Stomach (tissue), 9 donors: Measurements from ENCODE around the gene LTBP3. TPM values are rescaled to one million over a fixed set of nuclear protein-coding genes. Genes with fewer than 3 reads are reported as not detected.
A peak's percentile ranks its signal among the peaks of the same experiment; 100 is the strongest.
"Not testable (repeated sequence)": the region's sequence is repeated elsewhere in the genome, so short reads cannot be mapped to it uniquely, and the experiment has no call there.

Source experiments
- DNase-seq, 2 donors: peaks; one replicate each; pipeline versions ENCODE4 v3.0.0 to v3.0.0-alpha.2; 2013 to 2019
- H3K27ac ChIP-seq, 5 donors: fragments of 200-600 bp in 4 of 5; sonication (generic) in 4 of 5; one replicate each; pipeline ENCODE4 v1.5.1; 2013 to 2019; ENCODE audit warnings: mild to moderate bottlenecking in 1 of 5, moderate library complexity in 1 of 5
- H3K27me3 ChIP-seq, 3 donors: fragments of 200-600 bp; sonication (generic); one replicate each; pipeline ENCODE4 v1.5.1; 2017 to 2019; ENCODE audit warnings: mixed run types in 1 of 3
- H3K36me3 ChIP-seq, 4 donors: fragments of 200-600 bp; sonication (generic); 1 replicate in 3 of 4; 2 replicates in 1 of 4; pipeline ENCODE4 v1.5.1; 2016 to 2019
- H3K4me1 ChIP-seq, 4 donors: fragments of 200-600 bp; sonication (generic); one replicate each; pipeline ENCODE4 v1.5.1; 2016 to 2019
- H3K4me3 ChIP-seq, 4 donors: fragments of 200-600 bp; sonication (generic) in 3 of 4; one replicate each; pipeline ENCODE4 v1.5.1; 2016 to 2019; ENCODE audit warnings: mild to moderate bottlenecking in 1 of 4
- H3K9me3 ChIP-seq, 4 donors: fragments of 200-600 bp; sonication (generic); one replicate each; pipeline ENCODE4 v1.5.1; 2016 to 2019
- EP300 ChIP-seq: sonication (generic); formaldehyde crosslinking; IDR thresholded peaks from one replicate; pipeline ENCODE4 v1.6.1; 2017; ENCODE audit warnings: antibody characterized with exemption
- POLR2A ChIP-seq, 4 donors: fragments of 450-650 bp; IDR thresholded peaks; one replicate each; pipeline ENCODE4 v1.6.1; 2016; ENCODE audit warnings: antibody characterized with exemption in 4 of 4, control low read depth in 2 of 4, mild to moderate bottlenecking in 1 of 4, moderate library complexity in 1 of 4
- POLR2AphosphoS5 ChIP-seq, 3 donors: sonication (generic); formaldehyde crosslinking; IDR thresholded peaks; one replicate each; pipeline ENCODE4 v1.6.1; 2016; ENCODE audit warnings: antibody characterized with exemption in 3 of 3
- WGBS, 5 donors: extraction: QIAGEN DNeasy Blood & Tissue Kit in 3 of 5; methylation state at CpG; one replicate each; pipeline versions ENCODE4 v1.1.5 to v1.1.7; 2013 to 2018; 5-methylcytosine and 5-hydroxymethylcytosine counted together
- intact Hi-C: fragments of 100-400 bp; cut with DNase I; formaldehyde crosslinking; loops from one replicate; pipeline ENCODE4 v1.15.1; 2023; ENCODE audit warnings: low total_unique reads
- polyA plus RNA-seq, 3 donors: library from polyadenylated mRNA; stranded (reverse); fragments of 200-250 nt; gene quantifications; one replicate each; pipeline ENCODE4 v1.2.3, GENCODE V29; 2013
- total RNA-seq, 5 donors: library from RNA; depleted of rRNA; stranded (reverse); fragments of >200 nt; gene quantifications; one replicate each; pipeline versions ENCODE4 v1.1.0 to v1.2.3, GENCODE V29; 2014 to 2016
- TF ChIP-seq, protein P1 (sequence below), 7 experiments: fragments of 450-650 bp in 4 of 7; fragments of 200-600 bp in 3 of 7; sonication (generic) in 3 of 7; IDR thresholded peaks; one replicate each; pipeline ENCODE4 v1.5.1; 2016 to 2019; ENCODE audit warnings: antibody characterized with exemption in 7 of 7, control low read depth in 2 of 7, mild to moderate bottlenecking in 1 of 7
- donor health status: healthy with polysubstance abuse.
- donor health status: Bipolar disorder and iron deficiency.
- donor health status: healthy.

The LTBP3 gene
- total and polyA plus RNA-seq, 8 donors: 26.9 to 452 (median 79.3) TPM

DNA sequence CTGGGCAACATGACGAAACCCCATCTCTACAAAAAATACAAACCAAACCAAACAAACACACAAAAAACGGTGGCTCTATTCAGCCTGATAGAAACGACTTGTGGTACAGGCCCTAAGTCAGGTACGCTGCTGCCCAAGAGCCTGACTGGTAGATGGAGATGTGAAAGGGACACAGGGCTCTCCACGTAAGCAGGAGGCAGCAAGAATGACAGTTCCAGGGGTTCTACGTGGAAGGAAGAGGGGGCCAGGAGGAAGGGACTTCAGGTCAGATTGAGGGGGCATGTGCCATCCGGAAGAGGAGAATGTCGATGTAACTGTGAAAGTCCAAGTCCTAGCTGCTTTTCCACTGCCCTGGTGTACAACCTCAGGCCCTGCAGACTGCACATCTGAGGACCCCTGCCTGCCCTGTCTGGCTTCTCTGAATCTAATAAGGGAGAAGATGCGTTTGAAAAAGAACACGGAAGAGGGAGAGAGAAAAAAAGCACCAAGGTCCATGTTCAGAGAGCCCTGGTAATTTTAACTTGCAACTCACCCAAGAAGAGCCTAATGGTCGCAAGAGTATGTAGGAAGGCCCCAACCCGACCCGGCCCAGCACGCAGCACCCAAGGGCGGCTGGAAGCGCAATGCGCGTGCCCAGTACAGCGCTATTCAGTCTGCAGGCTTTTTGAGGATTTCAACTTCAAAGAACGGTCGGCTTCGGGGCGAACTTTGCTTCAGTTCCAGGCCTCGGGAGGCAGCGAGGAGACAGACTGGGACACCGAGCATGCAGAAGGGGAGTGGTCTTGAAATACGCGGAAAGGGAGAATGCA, 11.2 kb upstream of the LTBP3 start:
- 4 to 5% (median 4%) methylated on average over 28 of the region's 28 CpGs for WGBS, 5 donors
- no peak for TF ChIP-seq POLR2AphosphoS5 (IDR thresholded peaks at IDR 0.05)
- TF ChIP-seq EP300: no peak
- no peak for TF ChIP-seq POLR2A (IDR thresholded peaks at IDR 0.05)
- TF ChIP-seq, protein P1, sequence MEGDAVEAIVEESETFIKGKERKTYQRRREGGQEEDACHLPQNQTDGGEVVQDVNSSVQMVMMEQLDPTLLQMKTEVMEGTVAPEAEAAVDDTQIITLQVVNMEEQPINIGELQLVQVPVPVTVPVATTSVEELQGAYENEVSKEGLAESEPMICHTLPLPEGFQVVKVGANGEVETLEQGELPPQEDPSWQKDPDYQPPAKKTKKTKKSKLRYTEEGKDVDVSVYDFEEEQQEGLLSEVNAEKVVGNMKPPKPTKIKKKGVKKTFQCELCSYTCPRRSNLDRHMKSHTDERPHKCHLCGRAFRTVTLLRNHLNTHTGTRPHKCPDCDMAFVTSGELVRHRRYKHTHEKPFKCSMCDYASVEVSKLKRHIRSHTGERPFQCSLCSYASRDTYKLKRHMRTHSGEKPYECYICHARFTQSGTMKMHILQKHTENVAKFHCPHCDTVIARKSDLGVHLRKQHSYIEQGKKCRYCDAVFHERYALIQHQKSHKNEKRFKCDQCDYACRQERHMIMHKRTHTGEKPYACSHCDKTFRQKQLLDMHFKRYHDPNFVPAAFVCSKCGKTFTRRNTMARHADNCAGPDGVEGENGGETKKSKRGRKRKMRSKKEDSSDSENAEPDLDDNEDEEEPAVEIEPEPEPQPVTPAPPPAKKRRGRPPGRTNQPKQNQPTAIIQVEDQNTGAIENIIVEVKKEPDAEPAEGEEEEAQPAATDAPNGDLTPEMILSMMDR (IDR thresholded peaks at IDR 0.05): no peak
- peaks cover 44 to 83% (median 66%) of the 10 kb centered on the region in 4 donors for H3K4me1 ChIP-seq

DNA sequence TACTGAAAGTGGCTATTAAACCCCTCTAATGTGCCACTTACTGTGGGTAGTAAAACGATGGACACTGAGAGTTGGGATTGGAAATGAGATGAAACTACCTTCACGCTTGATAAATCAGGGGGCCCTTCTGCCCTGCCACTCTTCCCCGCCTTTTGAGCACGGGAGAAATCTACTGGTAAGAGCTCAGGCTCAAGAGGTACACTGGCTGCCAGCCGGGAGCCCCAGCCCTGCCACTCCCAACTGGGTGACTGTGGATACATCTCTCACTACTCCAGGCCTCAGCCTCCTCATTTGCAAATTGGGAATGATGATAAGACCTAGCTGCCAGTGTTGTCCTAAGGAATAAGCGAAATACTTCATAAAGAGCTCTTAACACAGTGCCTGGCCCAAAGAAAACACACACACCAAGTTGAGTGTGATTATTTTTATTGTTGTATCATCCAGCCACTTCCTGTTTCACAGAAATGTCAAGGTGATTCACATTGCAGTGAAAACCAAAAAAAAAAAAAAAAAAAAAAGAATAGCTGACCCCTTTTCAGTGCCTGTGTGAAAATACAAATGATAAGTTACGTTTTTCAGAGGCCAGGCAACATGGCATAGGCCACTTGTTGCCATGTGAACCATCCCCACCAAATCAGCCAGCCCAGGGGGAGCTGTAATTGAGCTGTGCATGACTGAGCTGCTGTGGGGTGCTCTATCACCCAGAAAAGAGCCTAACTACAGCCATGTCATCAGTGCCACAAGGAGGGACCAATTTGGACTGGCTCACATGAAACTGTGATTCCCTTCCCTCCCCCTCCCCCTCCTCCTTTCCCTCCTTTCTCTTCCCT, 7.7 kb upstream of the LTBP3 start:
- WGBS, 5 donors: 68 to 73% (median 73%) methylated on average over 7 of the region's 7 CpGs
- intact Hi-C loops: no loop called here
- H3K27ac ChIP-seq: peak overlapping the region in 4 of 5 donors; percentile 36 to 64 (median 51)

More for the DNA sequence above, 11.2 kb upstream of the LTBP3 start:
- no peaks in the 10 kb centered on the region for H3K27me3 ChIP-seq
- H3K9me3 ChIP-seq: no peaks in the 10 kb centered on the region
- H3K4me3 ChIP-seq: peak overlapping the region; percentile 75 to 89 (median 80)
- H3K27ac ChIP-seq: peak overlapping the region; percentile 92 to 97 (median 95)
- DNase-seq: peak in 1 of 2 donors; percentile 23
- intact Hi-C loops: no loop called here
- peaks cover 0 to 12% (median 3%) of the 10 kb centered on the region in 4 donors for H3K36me3 ChIP-seq

DNA sequence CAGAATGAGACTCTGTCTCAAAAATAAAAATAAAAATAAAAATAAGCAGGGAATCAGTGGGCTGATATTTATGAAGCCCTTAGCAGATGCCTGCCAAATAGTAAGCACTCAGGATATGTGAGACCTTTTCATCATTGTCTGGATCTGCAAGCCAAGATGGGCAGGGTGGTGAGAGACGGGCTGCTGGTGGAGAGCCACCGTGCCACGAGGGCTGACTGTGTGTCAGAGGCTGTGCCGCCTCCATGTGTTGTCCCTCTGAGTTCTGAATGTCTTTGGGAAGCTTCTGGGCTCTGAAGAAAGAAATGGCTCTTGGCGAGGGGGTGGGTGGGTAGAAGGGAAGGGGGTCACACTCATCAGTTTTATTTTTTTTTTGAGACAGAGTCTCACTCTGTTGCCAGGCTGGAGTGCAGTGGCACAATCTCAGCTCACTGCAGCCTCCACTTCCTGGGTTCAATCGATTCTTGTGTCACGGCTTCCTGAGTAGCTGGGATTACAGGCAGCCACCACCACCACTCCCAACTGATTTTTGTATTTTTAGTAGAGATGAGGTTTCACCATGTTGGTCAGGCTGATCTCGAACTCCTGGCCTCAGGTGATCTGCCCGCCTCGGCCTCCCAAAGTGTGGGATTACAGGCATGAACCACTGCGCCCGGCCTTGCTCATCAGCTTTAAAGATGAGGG, 6.9 kb upstream of the LTBP3 start:
- H3K4me3 ChIP-seq, DNase-seq, H3K27me3 ChIP-seq, H3K9me3 ChIP-seq, intact Hi-C loops: not testable (repeated sequence)
- 81 to 90% (median 83%) methylated on average over 12 of the region's 12 CpGs for WGBS, 5 donors
- Histone ChIP-seq H3K4me1 (peaks cover 28 to 64% (median 41%) of the 10 kb centered on the region in 4 donors), H3K36me3 (peaks cover 0 to 12% (median 3%) of the 10 kb centered on the region in 4 donors), H3K27ac (peak overlapping the region in 4 of 5 donors; percentile 36 to 64 (median 51))

More for the DNA sequence above, 7.7 kb upstream of the LTBP3 start:
- peaks cover 23 to 60% (median 38%) of the 10 kb centered on the region in 4 donors for H3K4me1 ChIP-seq
- DNase-seq: no peak
- H3K4me3 ChIP-seq: no peak overlapping the region
- H3K27me3 ChIP-seq: no peaks in the 10 kb centered on the region
- no peak for TF ChIP-seq EP300
- TF ChIP-seq POLR2A (IDR thresholded peaks at IDR 0.05): no peak
- no peak for TF ChIP-seq POLR2AphosphoS5 (IDR thresholded peaks at IDR 0.05)
- TF ChIP-seq, protein P1 (IDR thresholded peaks at IDR 0.05): no peak
- peaks cover 0 to 12% (median 3%) of the 10 kb centered on the region in 4 donors for H3K36me3 ChIP-seq
- no peaks in the 10 kb centered on the region for H3K9me3 ChIP-seq

DNA sequence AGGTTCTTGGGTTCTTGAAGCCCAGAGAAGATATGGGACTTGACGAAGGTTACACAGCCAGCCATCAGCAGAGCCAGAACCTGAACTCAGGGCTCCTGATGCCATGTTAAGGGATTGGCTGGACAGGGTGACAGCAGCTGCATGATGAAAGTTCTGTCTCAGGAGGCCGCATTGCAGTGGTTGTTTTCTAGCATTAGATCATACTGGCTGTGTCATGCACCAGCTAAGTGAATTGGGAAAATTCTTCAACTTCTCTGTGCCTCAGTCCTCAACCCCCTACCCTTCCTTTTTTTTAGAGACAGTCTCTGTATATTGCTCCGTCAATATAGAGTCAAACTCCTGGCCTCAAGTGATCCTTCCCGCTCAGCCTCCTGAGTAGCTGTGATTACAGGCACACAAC, 5.4 kb upstream of the LTBP3 start:
- H3K4me1 ChIP-seq: peaks cover 32 to 67% (median 44%) of the 10 kb centered on the region in 4 donors
- no peaks in the 10 kb centered on the region for H3K9me3 ChIP-seq
- H3K27ac ChIP-seq: peak overlapping the region in 1 of 5 donors; percentile 13
- TF ChIP-seq, protein P1 (IDR thresholded peaks at IDR 0.05): no peak
- no peak for TF ChIP-seq EP300
- no peak for TF ChIP-seq POLR2A (IDR thresholded peaks at IDR 0.05)
- no peak for TF ChIP-seq POLR2AphosphoS5 (IDR thresholded peaks at IDR 0.05)
- 91 to 98% (median 94%) methylated on average over 4 of the region's 4 CpGs for WGBS, 5 donors
- H3K36me3 ChIP-seq: peaks cover 0 to 12% (median 3%) of the 10 kb centered on the region in 4 donors
- H3K27me3 ChIP-seq: peaks cover 0 to 7% (median 0%) of the 10 kb centered on the region in 3 donors
- no peak for DNase-seq
- H3K4me3 ChIP-seq: no peak overlapping the region
- intact Hi-C loops: no loop called here
